ENCODE results near the gene APOA1. TPM values are rescaled to one million over a fixed set of nuclear protein-coding genes. Genes with fewer than 3 reads are reported as not detected.

APOA1 gene
- total RNA-seq, 1 donor from 2014 or later: 3.7 TPM

GRCh38 chr11:116861539-116861938 lies 24.1 kb upstream of the APOA1 start:
- Histone ChIP-seq H3K36me3 (ENCODE audit: control insufficient read depth in 3 of 3, insufficient read depth in 3 of 3, low read length in 3 of 3) (peaks cover 37 to 77% (median 69%) of the 10 kb centered on the region in 3 donors), H3K4me3 (ENCODE audit: low read length in 3 of 3) (no peak overlapping the region), H3K9me3 (ENCODE audit: control insufficient read depth in 3 of 3, low read length in 3 of 3) (no peaks in the 10 kb centered on the region), H3K9ac (ENCODE audit: low read depth in 1 of 3, low read length in 3 of 3) (no peak overlapping the region), H3K4me1 (ENCODE audit: control insufficient read depth in 3 of 3, insufficient read depth in 3 of 3, low read length in 3 of 3) (peaks cover 10 to 16% (median 10%) of the 10 kb centered on the region in 3 donors), H3K27me3 (ENCODE audit: control insufficient read depth in 3 of 3, insufficient read depth in 3 of 3, low read length in 3 of 3) (no peaks in the 10 kb centered on the region), H3K27ac (ENCODE audit: low read depth, low read length) (no peak overlapping the region)

GRCh38 chr11:116860303-116860702 lies 22.9 kb upstream of the APOA1 start:
- peaks cover 37 to 75% (median 67%) of the 10 kb centered on the region in 3 donors for H3K36me3 ChIP-seq (ENCODE audit: control insufficient read depth in 3 of 3, insufficient read depth in 3 of 3, low read length in 3 of 3)
- no peaks in the 10 kb centered on the region for H3K27me3 ChIP-seq (ENCODE audit: control insufficient read depth in 3 of 3, insufficient read depth in 3 of 3, low read length in 3 of 3)
- peaks cover 10 to 13% (median 10%) of the 10 kb centered on the region in 3 donors for H3K4me1 ChIP-seq (ENCODE audit: control insufficient read depth in 3 of 3, insufficient read depth in 3 of 3, low read length in 3 of 3)
- H3K9me3 ChIP-seq (ENCODE audit: control insufficient read depth in 3 of 3, low read length in 3 of 3): no peaks in the 10 kb centered on the region
- no peak overlapping the region for H3K9ac ChIP-seq (ENCODE audit: low read depth in 1 of 3, low read length in 3 of 3)
- H3K4me3 ChIP-seq (ENCODE audit: low read length in 3 of 3): no peak overlapping the region
- H3K27ac ChIP-seq (ENCODE audit: low read depth, low read length): no peak overlapping the region

- no peaks in the 10 kb centered on the region for H3K9me3 ChIP-seq (ENCODE audit: control insufficient read depth in 3 of 3, low read length in 3 of 3)
- no peak overlapping the region for H3K4me3 ChIP-seq (ENCODE audit: low read length in 3 of 3)
- H3K36me3 ChIP-seq (ENCODE audit: control insufficient read depth in 3 of 3, insufficient read depth in 3 of 3, low read length in 3 of 3): peaks cover 37 to 74% (median 67%) of the 10 kb centered on the region in 3 donors
- H3K9ac ChIP-seq (ENCODE audit: low read depth in 1 of 3, low read length in 3 of 3): no peak overlapping the region
- H3K4me1 ChIP-seq (ENCODE audit: control insufficient read depth in 3 of 3, insufficient read depth in 3 of 3, low read length in 3 of 3): peaks cover 0 to 1% (median 0%) of the 10 kb centered on the region in 3 donors
- no peaks in the 10 kb centered on the region for H3K27me3 ChIP-seq (ENCODE audit: control insufficient read depth in 3 of 3, insufficient read depth in 3 of 3, low read length in 3 of 3)
- H3K27ac ChIP-seq (ENCODE audit: low read depth, low read length): no peak overlapping the region
Observed at GRCh38 chr11:116859175-116859574, 21.8 kb upstream of the APOA1 start.

- Histone ChIP-seq H3K4me3 (ENCODE audit: low read length in 3 of 3) (no peak overlapping the region), H3K27ac (ENCODE audit: low read depth, low read length) (no peak overlapping the region), H3K27me3 (ENCODE audit: control insufficient read depth in 3 of 3, insufficient read depth in 3 of 3, low read length in 3 of 3) (no peaks in the 10 kb centered on the region), H3K9ac (ENCODE audit: low read depth in 1 of 3, low read length in 3 of 3) (no peak overlapping the region), H3K36me3 (ENCODE audit: control insufficient read depth in 3 of 3, insufficient read depth in 3 of 3, low read length in 3 of 3) (peaks cover 33 to 66% (median 59%) of the 10 kb centered on the region in 3 donors), H3K9me3 (ENCODE audit: control insufficient read depth in 3 of 3, low read length in 3 of 3) (no peaks in the 10 kb centered on the region), H3K4me1 (ENCODE audit: control insufficient read depth in 3 of 3, insufficient read depth in 3 of 3, low read length in 3 of 3) (peaks cover 0 to 6% (median 4%) of the 10 kb centered on the region in 3 donors)
Observed at GRCh38 chr11:116857936-116858335, 20.5 kb upstream of the APOA1 start.

- no peak overlapping the region for H3K4me3 ChIP-seq (ENCODE audit: low read length in 3 of 3)
- H3K9ac ChIP-seq (ENCODE audit: low read depth in 1 of 3, low read length in 3 of 3): no peak overlapping the region
- peaks cover 4 to 12% (median 9%) of the 10 kb centered on the region in 3 donors for H3K4me1 ChIP-seq (ENCODE audit: control insufficient read depth in 3 of 3, insufficient read depth in 3 of 3, low read length in 3 of 3)
- H3K27ac ChIP-seq (ENCODE audit: low read depth, low read length): no peak overlapping the region
- no peaks in the 10 kb centered on the region for H3K9me3 ChIP-seq (ENCODE audit: control insufficient read depth in 3 of 3, low read length in 3 of 3)
- H3K27me3 ChIP-seq (ENCODE audit: control insufficient read depth in 3 of 3, insufficient read depth in 3 of 3, low read length in 3 of 3): no peaks in the 10 kb centered on the region
- peaks cover 30 to 61% (median 54%) of the 10 kb centered on the region in 3 donors for H3K36me3 ChIP-seq (ENCODE audit: control insufficient read depth in 3 of 3, insufficient read depth in 3 of 3, low read length in 3 of 3)
Observed at GRCh38 chr11:116857316-116857715, 19.9 kb upstream of the APOA1 start.

- Histone ChIP-seq H3K36me3 (ENCODE audit: control insufficient read depth in 3 of 3, insufficient read depth in 3 of 3, low read length in 3 of 3) (peaks cover 26 to 55% (median 45%) of the 10 kb centered on the region in 3 donors), H3K9me3 (ENCODE audit: control insufficient read depth in 3 of 3, low read length in 3 of 3) (no peaks in the 10 kb centered on the region), H3K4me1 (ENCODE audit: control insufficient read depth in 3 of 3, insufficient read depth in 3 of 3, low read length in 3 of 3) (peaks cover 6 to 21% (median 16%) of the 10 kb centered on the region in 3 donors), H3K4me3 (ENCODE audit: low read length in 3 of 3) (no peak overlapping the region), H3K27me3 (ENCODE audit: control insufficient read depth in 3 of 3, insufficient read depth in 3 of 3, low read length in 3 of 3) (no peaks in the 10 kb centered on the region), H3K9ac (ENCODE audit: low read depth in 1 of 3, low read length in 3 of 3) (no peak overlapping the region), H3K27ac (ENCODE audit: low read depth, low read length) (no peak overlapping the region)
Observed at GRCh38 chr11:116856423-116856822, 19.0 kb upstream of the APOA1 start.

- H3K27me3 ChIP-seq (ENCODE audit: control insufficient read depth in 3 of 3, insufficient read depth in 3 of 3, low read length in 3 of 3): no peaks in the 10 kb centered on the region
- peaks cover 6 to 21% (median 16%) of the 10 kb centered on the region in 3 donors for H3K4me1 ChIP-seq (ENCODE audit: control insufficient read depth in 3 of 3, insufficient read depth in 3 of 3, low read length in 3 of 3)
- H3K36me3 ChIP-seq (ENCODE audit: control insufficient read depth in 3 of 3, insufficient read depth in 3 of 3, low read length in 3 of 3): peaks cover 18 to 46% (median 35%) of the 10 kb centered on the region in 3 donors
- H3K27ac ChIP-seq (ENCODE audit: low read depth, low read length): no peak overlapping the region
- H3K4me3 ChIP-seq (ENCODE audit: low read length in 3 of 3): no peak overlapping the region
- no peaks in the 10 kb centered on the region for H3K9me3 ChIP-seq (ENCODE audit: control insufficient read depth in 3 of 3, low read length in 3 of 3)
- no peak overlapping the region for H3K9ac ChIP-seq (ENCODE audit: low read depth in 1 of 3, low read length in 3 of 3)
Observed at GRCh38 chr11:116855413-116855812, 18.0 kb upstream of the APOA1 start.

GRCh38 chr11:116853461-116854073 lies 16.1 kb upstream of the APOA1 start:
- no peak overlapping the region for H3K4me3 ChIP-seq (ENCODE audit: low read length in 3 of 3)
- peaks cover 17 to 41% (median 24%) of the 10 kb centered on the region in 3 donors for H3K36me3 ChIP-seq (ENCODE audit: control insufficient read depth in 3 of 3, insufficient read depth in 3 of 3, low read length in 3 of 3)
- no peak overlapping the region for H3K9ac ChIP-seq (ENCODE audit: low read depth in 1 of 3, low read length in 3 of 3)

GRCh38 chr11:116852261-116853031 lies 15.0 kb upstream of the APOA1 start:
- Histone ChIP-seq H3K27ac (ENCODE audit: low read depth, low read length) (no peak overlapping the region), H3K36me3 (ENCODE audit: control insufficient read depth in 3 of 3, insufficient read depth in 3 of 3, low read length in 3 of 3) (peaks cover 13 to 35% (median 20%) of the 10 kb centered on the region in 3 donors), H3K27me3 (ENCODE audit: control insufficient read depth in 3 of 3, insufficient read depth in 3 of 3, low read length in 3 of 3) (no peaks in the 10 kb centered on the region), H3K4me1 (ENCODE audit: control insufficient read depth in 3 of 3, insufficient read depth in 3 of 3, low read length in 3 of 3) (peaks cover 6 to 21% (median 16%) of the 10 kb centered on the region in 3 donors), H3K9ac (ENCODE audit: low read depth in 1 of 3, low read length in 3 of 3) (no peak overlapping the region), H3K4me3 (ENCODE audit: low read length in 3 of 3) (no peak overlapping the region), H3K9me3 (ENCODE audit: control insufficient read depth in 3 of 3, low read length in 3 of 3) (no peaks in the 10 kb centered on the region)

More at GRCh38 chr11:116853461-116854073, 16.1 kb upstream of the APOA1 start:
- no peak overlapping the region for H3K27ac ChIP-seq (ENCODE audit: low read depth, low read length)
- H3K9me3 ChIP-seq (ENCODE audit: control insufficient read depth in 3 of 3, low read length in 3 of 3): no peaks in the 10 kb centered on the region
- H3K4me1 ChIP-seq (ENCODE audit: control insufficient read depth in 3 of 3, insufficient read depth in 3 of 3, low read length in 3 of 3): peaks cover 6 to 21% (median 16%) of the 10 kb centered on the region in 3 donors
- H3K27me3 ChIP-seq (ENCODE audit: control insufficient read depth in 3 of 3, insufficient read depth in 3 of 3, low read length in 3 of 3): no peaks in the 10 kb centered on the region

- peaks cover 20 to 37% (median 21%) of the 10 kb centered on the region in 3 donors for H3K36me3 ChIP-seq (ENCODE audit: control insufficient read depth in 3 of 3, insufficient read depth in 3 of 3, low read length in 3 of 3)
- H3K4me1 ChIP-seq (ENCODE audit: control insufficient read depth in 3 of 3, insufficient read depth in 3 of 3, low read length in 3 of 3): peaks cover 6 to 21% (median 16%) of the 10 kb centered on the region in 3 donors
- no peak overlapping the region for H3K27ac ChIP-seq (ENCODE audit: low read depth, low read length)
- H3K9ac ChIP-seq (ENCODE audit: low read depth in 1 of 3, low read length in 3 of 3): no peak overlapping the region
- no peaks in the 10 kb centered on the region for H3K27me3 ChIP-seq (ENCODE audit: control insufficient read depth in 3 of 3, insufficient read depth in 3 of 3, low read length in 3 of 3)
- no peak overlapping the region for H3K4me3 ChIP-seq (ENCODE audit: low read length in 3 of 3)
- H3K9me3 ChIP-seq (ENCODE audit: control insufficient read depth in 3 of 3, low read length in 3 of 3): no peaks in the 10 kb centered on the region
Observed at GRCh38 chr11:116851626-116852025, 14.2 kb upstream of the APOA1 start.

Measured in skeletal muscle tissue (tissue), 4 donors.